BE2C (cell line): ENCODE data around the gene PRKAR1A.

Source experiments
- DNase-seq: peaks from one replicate; pipeline ENCODE4 v3.0.0-alpha.2; 2020
- H3K27me3 ChIP-seq: fragments of 250-450 bp; sonication (Bioruptor Pico); 2 replicates; pipeline ENCODE4 v1.5.1; 2020; ENCODE audit warnings: mild to moderate bottlenecking
- H3K36me3 ChIP-seq: fragments of 250-450 bp; sonication (Bioruptor Pico); 2 replicates; pipeline ENCODE4 v1.5.1; 2020; ENCODE audit warnings: mild to moderate bottlenecking
- H3K4me1 ChIP-seq: fragments of 250-450 bp; sonication (Bioruptor Pico); 2 replicates; pipeline ENCODE4 v1.5.1; 2020
- H3K4me3 ChIP-seq: 2 replicates; pipeline ENCODE4 v1.5.1; 2011; ENCODE audit warnings: low read depth, low read length
- H3K9me3 ChIP-seq: fragments of 250-450 bp; sonication (Bioruptor Pico); 2 replicates; pipeline ENCODE4 v1.5.1; 2020
- TF ChIP-seq, protein P1 (sequence below): IDR thresholded peaks from 2 replicates; pipeline ENCODE4 v1.5.1; 2012; ENCODE audit warnings: mild to moderate bottlenecking, low read depth, low read length

The PRKAR1A gene

GRCh38 chr17:68495081-68495480 lies 17.1 kb upstream of the PRKAR1A start:
- DNase-seq: no peak
- H3K27me3 ChIP-seq: no peaks in the 10 kb centered on the region
- 0 out of 2 replicates have a peak, but pooled peaks cover 3% of the 10 kb centered on the region for H3K9me3 ChIP-seq
- TF ChIP-seq, protein P1, sequence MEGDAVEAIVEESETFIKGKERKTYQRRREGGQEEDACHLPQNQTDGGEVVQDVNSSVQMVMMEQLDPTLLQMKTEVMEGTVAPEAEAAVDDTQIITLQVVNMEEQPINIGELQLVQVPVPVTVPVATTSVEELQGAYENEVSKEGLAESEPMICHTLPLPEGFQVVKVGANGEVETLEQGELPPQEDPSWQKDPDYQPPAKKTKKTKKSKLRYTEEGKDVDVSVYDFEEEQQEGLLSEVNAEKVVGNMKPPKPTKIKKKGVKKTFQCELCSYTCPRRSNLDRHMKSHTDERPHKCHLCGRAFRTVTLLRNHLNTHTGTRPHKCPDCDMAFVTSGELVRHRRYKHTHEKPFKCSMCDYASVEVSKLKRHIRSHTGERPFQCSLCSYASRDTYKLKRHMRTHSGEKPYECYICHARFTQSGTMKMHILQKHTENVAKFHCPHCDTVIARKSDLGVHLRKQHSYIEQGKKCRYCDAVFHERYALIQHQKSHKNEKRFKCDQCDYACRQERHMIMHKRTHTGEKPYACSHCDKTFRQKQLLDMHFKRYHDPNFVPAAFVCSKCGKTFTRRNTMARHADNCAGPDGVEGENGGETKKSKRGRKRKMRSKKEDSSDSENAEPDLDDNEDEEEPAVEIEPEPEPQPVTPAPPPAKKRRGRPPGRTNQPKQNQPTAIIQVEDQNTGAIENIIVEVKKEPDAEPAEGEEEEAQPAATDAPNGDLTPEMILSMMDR: no peak
- H3K4me1 ChIP-seq: no peaks in the 10 kb centered on the region
- H3K4me3 ChIP-seq: no peak overlapping the region
- no peaks in the 10 kb centered on the region for H3K36me3 ChIP-seq

DNA sequence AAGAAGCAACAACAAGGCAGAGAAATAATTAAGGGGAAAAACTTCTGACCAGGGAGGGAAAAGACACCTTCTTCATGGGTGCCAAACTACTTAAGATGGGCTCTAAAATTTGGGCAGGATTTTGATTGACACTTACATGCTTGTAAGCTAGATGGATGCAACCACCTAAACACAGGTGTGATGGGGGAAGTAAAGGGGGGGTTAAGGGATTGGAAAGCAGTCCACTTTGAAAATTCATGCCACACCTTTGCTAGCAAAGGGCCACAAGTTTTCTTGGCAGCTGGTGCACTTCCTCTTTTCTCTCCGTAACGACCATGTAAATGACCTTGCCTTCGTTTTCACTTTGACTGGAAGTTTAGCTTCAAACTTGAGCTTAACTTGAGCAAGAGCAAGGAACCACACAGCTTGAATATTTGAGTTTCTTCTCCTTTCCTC lies 14.3 kb upstream of the PRKAR1A start:
- H3K27me3 ChIP-seq: no peaks in the 10 kb centered on the region
- H3K4me1 ChIP-seq: no peaks in the 10 kb centered on the region
- DNase-seq: no peak
- 0 out of 2 replicates have a peak, but pooled peaks cover under 1% of the 10 kb centered on the region for H3K9me3 ChIP-seq
- no peaks in the 10 kb centered on the region for H3K36me3 ChIP-seq
- no peak overlapping the region for H3K4me3 ChIP-seq
- TF ChIP-seq, protein P1: no peak

GRCh38 chr17:68498479-68499326 lies 13.5 kb upstream of the PRKAR1A start:
- no peaks in the 10 kb centered on the region for H3K27me3 ChIP-seq
- TF ChIP-seq, protein P1: no peak
- DNase-seq: no peak
- H3K4me3 ChIP-seq: no peak overlapping the region
- H3K36me3 ChIP-seq: no peaks in the 10 kb centered on the region
- no peaks in the 10 kb centered on the region for H3K4me1 ChIP-seq
- peaks cover 2% of the 10 kb centered on the region; the same call in 1 of the 2 replicates for H3K9me3 ChIP-seq

GRCh38 chr17:68499587-68499986 lies 12.6 kb upstream of the PRKAR1A start:
- no peak overlapping the region for H3K4me3 ChIP-seq
- peaks cover 2% of the 10 kb centered on the region; the same call in 1 of the 2 replicates for H3K9me3 ChIP-seq
- no peaks in the 10 kb centered on the region for H3K27me3 ChIP-seq
- no peaks in the 10 kb centered on the region for H3K4me1 ChIP-seq
- H3K36me3 ChIP-seq: no peaks in the 10 kb centered on the region
- TF ChIP-seq, protein P1: no peak
- DNase-seq: no peak

- no peaks in the 10 kb centered on the region for H3K4me1 ChIP-seq
- TF ChIP-seq, protein P1: no peak
- H3K9me3 ChIP-seq: peaks cover 2% of the 10 kb centered on the region; the same call in 1 of the 2 replicates
- no peak for DNase-seq
- H3K36me3 ChIP-seq: no peaks in the 10 kb centered on the region
- H3K4me3 ChIP-seq: no peak overlapping the region
- no peaks in the 10 kb centered on the region for H3K27me3 ChIP-seq
Measured at GRCh38 chr17:68501074-68501473, 11.2 kb upstream of the PRKAR1A start.

DNA sequence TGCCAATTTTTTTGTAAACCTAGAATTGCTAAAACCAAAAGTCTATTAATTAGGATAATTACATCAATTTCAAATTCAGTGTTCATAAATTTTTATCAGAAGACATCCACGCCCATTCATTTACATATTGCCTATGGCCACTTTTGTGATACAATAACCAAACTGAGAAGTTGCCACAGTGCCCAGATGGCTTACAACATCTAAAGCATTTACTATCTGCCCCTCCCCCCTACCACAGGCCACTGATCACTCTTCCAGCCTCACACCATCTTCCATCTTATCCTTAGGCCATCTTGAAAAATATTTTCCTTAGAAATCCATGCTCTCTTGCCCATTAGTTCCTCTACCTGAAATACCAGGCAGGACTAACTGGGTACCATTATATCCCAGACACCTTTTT lies 6.3 kb upstream of the PRKAR1A start:
- no peak for DNase-seq
- H3K4me3 ChIP-seq: no peak overlapping the region
- H3K36me3 ChIP-seq: no peaks in the 10 kb centered on the region
- TF ChIP-seq, protein P1: no peak
- no peaks in the 10 kb centered on the region for H3K27me3 ChIP-seq
- no peaks in the 10 kb centered on the region for H3K4me1 ChIP-seq
- H3K9me3 ChIP-seq: peaks cover 2% of the 10 kb centered on the region; the same call in 1 of the 2 replicates
